Testis (tissue), 2 donors: ENCODE measurements around the gene EIF2A.

Source experiments
- CTCF ChIP-seq, 3 experiments: fragments of 450-650 bp in 2 of 3; fragments of 200-600 bp in 1 of 3; sonication (generic) in 1 of 3; IDR thresholded peaks; one replicate each; pipeline ENCODE4 v1.5.1; 2016 to 2019; ENCODE audit warnings: antibody characterized with exemption in 3 of 3, mild to moderate bottlenecking in 2 of 3, moderate library complexity in 1 of 3
- POLR2A ChIP-seq: fragments of 450-650 bp; IDR thresholded peaks from one replicate; pipeline ENCODE4 v1.6.1; 2017; ENCODE audit warnings: antibody characterized with exemption, mild to moderate bottlenecking, moderate library complexity

- TF ChIP-seq CTCF (IDR thresholded peaks at IDR 0.05): no peak
- TF ChIP-seq POLR2A: no peak
These were observed 36.4 kb downstream of the EIF2A start for GRCh38 chr3:150583028-150583427.
